Activated naive CD4-positive, alpha-beta T cell treated with anti-CD3 and anti-CD28 coated beads, Interleukin-2, amount 10 ng/mL, durations not matched to agents 7 days and 5 days (primary cell): ENCODE measurements around the gene BCL7C.

Experiments used
- CTCF ChIA-PET: fragments of 350-600 bp; sonication (Branson Sonifier 250); formaldehyde crosslinking; loops from one replicate; lab custom pipeline; 2021; ENCODE audit warnings: antibody characterized with exemption; lab: Charles Lee
- DNase-seq: peaks from one replicate; pipeline ENCODE4 v3.0.0-alpha.2; 2020
- H3K27ac Mint-ChIP-seq: one replicate; pipeline ENCODE4 v1.8.0; 2021; ENCODE audit warnings: mild to moderate bottlenecking, moderate library complexity, mixed read lengths
- H3K27me3 Mint-ChIP-seq: one replicate; pipeline ENCODE4 v1.8.0; 2021; ENCODE audit warnings: mild to moderate bottlenecking, mixed read lengths
- H3K36me3 Mint-ChIP-seq: one replicate; pipeline ENCODE4 v1.8.0; 2021; ENCODE audit warnings: mixed read lengths
- H3K4me1 Mint-ChIP-seq: one replicate; pipeline ENCODE4 v1.8.0; 2021; ENCODE audit warnings: mixed read lengths
- H3K4me3 Mint-ChIP-seq: one replicate; pipeline ENCODE4 v1.8.0; 2021; ENCODE audit warnings: mild to moderate bottlenecking, moderate library complexity, mixed read lengths
- H3K9me3 Mint-ChIP-seq: one replicate; pipeline ENCODE4 v1.8.0; 2021; ENCODE audit warnings: mixed read lengths

BCL7C gene

GRCh38 chr16:30912794-30913412 lies 19.0 kb upstream of the BCL7C start:
- Mint-ChIP-seq H3K27me3 (peaks cover 26% of the 10 kb centered on the region), H3K4me3 (no peak overlapping the region), H3K9me3 (no peaks in the 10 kb centered on the region), H3K27ac (no peak overlapping the region), H3K36me3 (no peaks in the 10 kb centered on the region), H3K4me1 (peaks cover 8% of the 10 kb centered on the region)
- DNase-seq: no peak
- CTCF ChIA-PET: interaction anchor here (0.8 to 1.8 kb wide), 3 partner anchors 11 to 68 kb away, joined by 3 to 9 read pairs (median 4); no protein-coding TSS in a partner anchor

- H3K27ac Mint-ChIP-seq: no peak overlapping the region
- no peaks in the 10 kb centered on the region for H3K9me3 Mint-ChIP-seq
- no peak overlapping the region for H3K4me3 Mint-ChIP-seq
- H3K36me3 Mint-ChIP-seq: no peaks in the 10 kb centered on the region
- peaks cover 15% of the 10 kb centered on the region for H3K27me3 Mint-ChIP-seq
- no peak for DNase-seq
- H3K4me1 Mint-ChIP-seq: peaks cover 23% of the 10 kb centered on the region
- CTCF ChIA-PET: no interaction called here
Measured at GRCh38 chr16:30910427-30911029, 16.7 kb upstream of the BCL7C start.

GRCh38 chr16:30907064-30907463 lies 13.2 kb upstream of the BCL7C start:
- no peak overlapping the region for H3K27ac Mint-ChIP-seq
- peaks cover 5% of the 10 kb centered on the region for H3K36me3 Mint-ChIP-seq
- CTCF ChIA-PET: interaction anchor here (0.8 to 3.1 kb wide), 2 partner anchors 15 to 63 kb away, joined by 3 to 20 read pairs; no protein-coding TSS in a partner anchor
- no peak overlapping the region for H3K4me3 Mint-ChIP-seq
- no peak for DNase-seq
- peaks cover 49% of the 10 kb centered on the region for H3K4me1 Mint-ChIP-seq
- peaks cover 2% of the 10 kb centered on the region for H3K9me3 Mint-ChIP-seq
- H3K27me3 Mint-ChIP-seq: peaks cover 11% of the 10 kb centered on the region

- Mint-ChIP-seq H3K36me3 (peaks cover 7% of the 10 kb centered on the region), H3K4me1 (peaks cover 70% of the 10 kb centered on the region), H3K9me3 (peaks cover 2% of the 10 kb centered on the region), H3K4me3 (no peak overlapping the region), H3K27ac (peak overlapping the region; percentile 95), H3K27me3 (peaks cover 4% of the 10 kb centered on the region)
- CTCF ChIA-PET: interaction anchor here (1.4 kb wide), 1 partner anchor 59 kb away, joined by 11 read pairs; no protein-coding TSS in a partner anchor
- DNase-seq: no peak
Measured at GRCh38 chr16:30904114-30904780, 10.4 kb upstream of the BCL7C start.

GRCh38 chr16:30903596-30903995 lies 9.7 kb upstream of the BCL7C start:
- no peaks in the 10 kb centered on the region for H3K27me3 Mint-ChIP-seq

GRCh38 chr16:30903002-30903401 lies 9.1 kb upstream of the BCL7C start:
- peaks cover 2% of the 10 kb centered on the region for H3K9me3 Mint-ChIP-seq
- H3K36me3 Mint-ChIP-seq: peaks cover 7% of the 10 kb centered on the region
- CTCF ChIA-PET: interaction anchor here (0.8 to 4.0 kb wide), 7 partner anchors 10 to 89 kb away, joined by 3 to 88 read pairs (median 11); no protein-coding TSS in a partner anchor
- peak overlapping the region; percentile 94 for H3K4me3 Mint-ChIP-seq
- peak overlapping the region; percentile 95 for H3K27ac Mint-ChIP-seq
- H3K4me1 Mint-ChIP-seq: peaks cover 62% of the 10 kb centered on the region
- H3K27me3 Mint-ChIP-seq: no peaks in the 10 kb centered on the region
- DNase-seq: peak; percentile 47

More at GRCh38 chr16:30903596-30903995, 9.7 kb upstream of the BCL7C start:
- peaks cover 66% of the 10 kb centered on the region for H3K4me1 Mint-ChIP-seq
- peaks cover 7% of the 10 kb centered on the region for H3K36me3 Mint-ChIP-seq
- peak; percentile 48 for DNase-seq
- CTCF ChIA-PET: interaction anchor here (1.4 to 4.0 kb wide), 4 partner anchors 28 to 89 kb away, joined by 11 to 88 read pairs (median 20); no protein-coding TSS in a partner anchor
- H3K4me3 Mint-ChIP-seq: peak overlapping the region; percentile 5
- peak overlapping the region; percentile 95 for H3K27ac Mint-ChIP-seq
- H3K9me3 Mint-ChIP-seq: peaks cover 2% of the 10 kb centered on the region

- peak overlapping the region; percentile 94 for H3K4me3 Mint-ChIP-seq
- CTCF ChIA-PET: interaction anchor here (0.8 to 4.0 kb wide), 10 partner anchors 9 to 88 kb away, joined by 3 to 88 read pairs (median 6); partner anchors contain the start of gene BCL7C
- H3K27ac Mint-ChIP-seq: peak overlapping the region; percentile 95
- H3K27me3 Mint-ChIP-seq: no peaks in the 10 kb centered on the region
- H3K9me3 Mint-ChIP-seq: peaks cover 2% of the 10 kb centered on the region
- DNase-seq: peak; percentile 73
- H3K36me3 Mint-ChIP-seq: peaks cover 7% of the 10 kb centered on the region
- peaks cover 60% of the 10 kb centered on the region for H3K4me1 Mint-ChIP-seq
Measured at GRCh38 chr16:30902029-30902972, 8.4 kb upstream of the BCL7C start.

- H3K9me3 Mint-ChIP-seq: peaks cover 2% of the 10 kb centered on the region
- H3K27me3 Mint-ChIP-seq: no peaks in the 10 kb centered on the region
- peak overlapping the region; percentile 87 for H3K27ac Mint-ChIP-seq
- H3K36me3 Mint-ChIP-seq: peaks cover 7% of the 10 kb centered on the region
- H3K4me3 Mint-ChIP-seq: peak overlapping the region; percentile 70
- H3K4me1 Mint-ChIP-seq: peaks cover 60% of the 10 kb centered on the region
- peak; percentile 28 for DNase-seq
- CTCF ChIA-PET: interaction anchor here (0.7 to 4.0 kb wide), 14 partner anchors 9 to 117 kb away, joined by 3 to 88 read pairs (median 4); partner anchors contain the start of gene BCL7C
Measured at GRCh38 chr16:30901201-30902028, 7.5 kb upstream of the BCL7C start.

GRCh38 chr16:30900588-30900987 lies 6.7 kb upstream of the BCL7C start:
- no peak for DNase-seq
- Mint-ChIP-seq H3K36me3 (peaks cover 7% of the 10 kb centered on the region), H3K27me3 (no peaks in the 10 kb centered on the region), H3K4me1 (peaks cover 69% of the 10 kb centered on the region), H3K4me3 (no peak overlapping the region), H3K9me3 (peaks cover 2% of the 10 kb centered on the region), H3K27ac (no peak overlapping the region)
- CTCF ChIA-PET: interaction anchor here (0.7 to 4.0 kb wide), 8 partner anchors 19 to 56 kb away, joined by 3 to 88 read pairs (median 4); no protein-coding TSS in a partner anchor

GRCh38 chr16:30899794-30900193 lies 5.9 kb upstream of the BCL7C start:
- H3K9me3 Mint-ChIP-seq: peaks cover 2% of the 10 kb centered on the region
- peaks cover 7% of the 10 kb centered on the region for H3K36me3 Mint-ChIP-seq
- no peaks in the 10 kb centered on the region for H3K27me3 Mint-ChIP-seq
- peaks cover 74% of the 10 kb centered on the region for H3K4me1 Mint-ChIP-seq
- CTCF ChIA-PET: interaction anchor here (4.0 kb wide), 1 partner anchor 55 kb away, joined by 88 read pairs; no protein-coding TSS in a partner anchor
- H3K27ac Mint-ChIP-seq: no peak overlapping the region
- no peak for DNase-seq
- no peak overlapping the region for H3K4me3 Mint-ChIP-seq

- H3K36me3 Mint-ChIP-seq: peaks cover 6% of the 10 kb centered on the region
- peak; percentile 85 for DNase-seq
- H3K4me3 Mint-ChIP-seq: peak overlapping the region; percentile 51
- CTCF ChIA-PET: interaction anchor here (4.1 kb wide), 1 partner anchor 52 kb away, joined by 14 read pairs; no protein-coding TSS in a partner anchor
- no peaks in the 10 kb centered on the region for H3K27me3 Mint-ChIP-seq
- peaks cover 68% of the 10 kb centered on the region for H3K4me1 Mint-ChIP-seq
- peak overlapping the region; percentile 67 for H3K27ac Mint-ChIP-seq
- H3K9me3 Mint-ChIP-seq: no peaks in the 10 kb centered on the region
Measured at GRCh38 chr16:30896889-30897733, 3.2 kb upstream of the BCL7C start.
